IPS-20b (cell line): ENCODE measurements around the gene HEATR5B.

Experiments used
- H3K27ac ChIP-seq: one replicate; pipeline ENCODE4 v1.5.1; 2013; ENCODE audit warnings: low read length
- H3K27me3 ChIP-seq: 2 replicates; pipeline ENCODE4 v1.6.1; 2013; ENCODE audit warnings: mild to moderate bottlenecking, low read length, inconsistent platforms; ENCODE audit not compliant: insufficient read depth
- H3K36me3 ChIP-seq: 2 replicates; pipeline ENCODE4 v1.6.1; 2013; ENCODE audit warnings: low read depth, mild to moderate bottlenecking, inconsistent platforms, low read length, moderate library complexity; ENCODE audit not compliant: insufficient read depth
- H3K4me1 ChIP-seq: 2 replicates; pipeline ENCODE4 v1.6.1; 2013; ENCODE audit warnings: mild to moderate bottlenecking, control low read depth, inconsistent platforms, low read length, moderate library complexity; ENCODE audit not compliant: insufficient read depth
- H3K4me3 ChIP-seq: 2 replicates; pipeline ENCODE4 v1.5.1; 2013; ENCODE audit warnings: mild to moderate bottlenecking, low read length, inconsistent platforms
- H3K9ac ChIP-seq: 2 replicates; pipeline ENCODE4 v1.6.1; 2013; ENCODE audit warnings: low read depth, mild to moderate bottlenecking, inconsistent platforms, low read length, moderate library complexity
- H3K9me3 ChIP-seq: 2 replicates; pipeline ENCODE4 v1.6.1; 2013; ENCODE audit warnings: mild to moderate bottlenecking, low read depth, low read length, inconsistent platforms; ENCODE audit not compliant: insufficient read depth

The HEATR5B gene

GRCh38 chr2:37061013-37061711 is 23.0 kb downstream of the HEATR5B start:
- Histone ChIP-seq H3K9me3 (no peaks in the 10 kb centered on the region), H3K36me3 (peaks cover 47% of the 10 kb centered on the region), H3K27ac (no peak overlapping the region), H3K27me3 (no peaks in the 10 kb centered on the region), H3K4me3 (no peak overlapping the region), H3K9ac (no peak overlapping the region), H3K4me1 (no peaks in the 10 kb centered on the region)

GRCh38 chr2:37060446-37060845 is 23.7 kb downstream of the HEATR5B start:
- H3K4me1 ChIP-seq, result no peaks in the 10 kb centered on the region
- H3K9me3 ChIP-seq, result no peaks in the 10 kb centered on the region
- no peak overlapping the region for H3K9ac ChIP-seq
- H3K4me3 ChIP-seq, result no peak overlapping the region
- peaks cover 48% of the 10 kb centered on the region for H3K36me3 ChIP-seq
- no peak overlapping the region for H3K27ac ChIP-seq
- H3K27me3 ChIP-seq, result no peaks in the 10 kb centered on the region

- peaks cover 44% of the 10 kb centered on the region for H3K36me3 ChIP-seq
- no peak overlapping the region for H3K9ac ChIP-seq
- H3K27ac ChIP-seq, result no peak overlapping the region
- H3K4me1 ChIP-seq, result no peaks in the 10 kb centered on the region
- H3K4me3 ChIP-seq, result no peak overlapping the region
- H3K9me3 ChIP-seq, result no peaks in the 10 kb centered on the region
- H3K27me3 ChIP-seq, result no peaks in the 10 kb centered on the region
Observed at GRCh38 chr2:37059841-37060240, 24.3 kb downstream of the HEATR5B start.

GRCh38 chr2:37052600-37053332 is 31.4 kb downstream of the HEATR5B start:
- H3K36me3 ChIP-seq, result peaks cover 43% of the 10 kb centered on the region
- H3K9me3 ChIP-seq, result no peaks in the 10 kb centered on the region
- no peaks in the 10 kb centered on the region for H3K27me3 ChIP-seq
- no peak overlapping the region for H3K4me3 ChIP-seq
- no peak overlapping the region for H3K9ac ChIP-seq
- H3K4me1 ChIP-seq, result no peaks in the 10 kb centered on the region
- no peak overlapping the region for H3K27ac ChIP-seq

GRCh38 chr2:37039580-37039979 is 44.6 kb downstream of the HEATR5B start:
- Histone ChIP-seq H3K9ac (no peak overlapping the region), H3K36me3 (peaks cover 7% of the 10 kb centered on the region), H3K27me3 (no peaks in the 10 kb centered on the region), H3K4me3 (no peak overlapping the region), H3K4me1 (no peaks in the 10 kb centered on the region), H3K27ac (no peak overlapping the region), H3K9me3 (no peaks in the 10 kb centered on the region)

- no peak overlapping the region for H3K4me3 ChIP-seq
- H3K9ac ChIP-seq, result no peak overlapping the region
- H3K9me3 ChIP-seq, result no peaks in the 10 kb centered on the region
- no peak overlapping the region for H3K27ac ChIP-seq
- H3K36me3 ChIP-seq, result peaks cover 7% of the 10 kb centered on the region
- no peaks in the 10 kb centered on the region for H3K4me1 ChIP-seq
- H3K27me3 ChIP-seq, result no peaks in the 10 kb centered on the region
Observed at GRCh38 chr2:37037771-37038170, 46.4 kb downstream of the HEATR5B start.

GRCh38 chr2:37029758-37030157 is 54.4 kb downstream of the HEATR5B start:
- Histone ChIP-seq H3K27ac (no peak overlapping the region), H3K36me3 (peaks cover 10% of the 10 kb centered on the region), H3K27me3 (no peaks in the 10 kb centered on the region), H3K9me3 (no peaks in the 10 kb centered on the region), H3K4me3 (no peak overlapping the region), H3K9ac (no peak overlapping the region), H3K4me1 (no peaks in the 10 kb centered on the region)

- H3K9me3 ChIP-seq, result no peaks in the 10 kb centered on the region
- H3K27me3 ChIP-seq, result no peaks in the 10 kb centered on the region
- peaks cover 14% of the 10 kb centered on the region for H3K36me3 ChIP-seq
- no peak overlapping the region for H3K9ac ChIP-seq
- H3K4me1 ChIP-seq, result peaks cover 2% of the 10 kb centered on the region; the same call in 1 of the 2 replicates
- H3K27ac ChIP-seq, result no peak overlapping the region
- H3K4me3 ChIP-seq, result no peak overlapping the region
Observed at GRCh38 chr2:37026050-37026449, 58.1 kb downstream of the HEATR5B start.

- Histone ChIP-seq H3K9ac (no peak overlapping the region), H3K9me3 (no peaks in the 10 kb centered on the region), H3K27ac (no peak overlapping the region), H3K4me3 (no peak overlapping the region), H3K36me3 (peaks cover 17% of the 10 kb centered on the region), H3K4me1 (peaks cover 2% of the 10 kb centered on the region; the same call in 1 of the 2 replicates), H3K27me3 (no peaks in the 10 kb centered on the region)
Observed at GRCh38 chr2:37020887-37021796, 63.0 kb downstream of the HEATR5B start.

- H3K36me3 ChIP-seq, result peaks cover 17% of the 10 kb centered on the region
- no peak overlapping the region for H3K4me3 ChIP-seq
- no peak overlapping the region for H3K27ac ChIP-seq
- no peaks in the 10 kb centered on the region for H3K27me3 ChIP-seq
- H3K9ac ChIP-seq, result no peak overlapping the region
- H3K9me3 ChIP-seq, result no peaks in the 10 kb centered on the region
- peaks cover 2% of the 10 kb centered on the region; the same call in 1 of the 2 replicates for H3K4me1 ChIP-seq
Observed at GRCh38 chr2:37020212-37020886, 63.8 kb downstream of the HEATR5B start.

GRCh38 chr2:37013315-37013641 is 70.9 kb downstream of the HEATR5B start:
- Histone ChIP-seq H3K27ac (no peak overlapping the region), H3K9ac (no peak overlapping the region), H3K4me3 (no peak overlapping the region), H3K27me3 (no peaks in the 10 kb centered on the region), H3K36me3 (peaks cover 9% of the 10 kb centered on the region), H3K9me3 (no peaks in the 10 kb centered on the region), H3K4me1 (no peaks in the 10 kb centered on the region)
